Hematopoietic multipotent progenitor cell (in vitro differentiated cells): ENCODE data around the gene ADO. TPM values are rescaled to one million over a fixed set of nuclear protein-coding genes. Genes with fewer than 3 reads are reported as not detected.

Source experiments
- DNase-seq, 3 donors: peaks; one replicate each; pipeline ENCODE4 v3.0.0-alpha.2; 2011 to 2015; ENCODE audit warnings: low read depth in 2 of 3, low spot score in 2 of 3
- total RNA-seq: library from RNA; depleted of rRNA; stranded (reverse); fragments of >200 nt; gene quantifications from one replicate; pipeline ENCODE4 v1.2.3, GENCODE V29; 2012

The ADO gene
- total RNA-seq, 1 donor: 16.4 TPM

DNA sequence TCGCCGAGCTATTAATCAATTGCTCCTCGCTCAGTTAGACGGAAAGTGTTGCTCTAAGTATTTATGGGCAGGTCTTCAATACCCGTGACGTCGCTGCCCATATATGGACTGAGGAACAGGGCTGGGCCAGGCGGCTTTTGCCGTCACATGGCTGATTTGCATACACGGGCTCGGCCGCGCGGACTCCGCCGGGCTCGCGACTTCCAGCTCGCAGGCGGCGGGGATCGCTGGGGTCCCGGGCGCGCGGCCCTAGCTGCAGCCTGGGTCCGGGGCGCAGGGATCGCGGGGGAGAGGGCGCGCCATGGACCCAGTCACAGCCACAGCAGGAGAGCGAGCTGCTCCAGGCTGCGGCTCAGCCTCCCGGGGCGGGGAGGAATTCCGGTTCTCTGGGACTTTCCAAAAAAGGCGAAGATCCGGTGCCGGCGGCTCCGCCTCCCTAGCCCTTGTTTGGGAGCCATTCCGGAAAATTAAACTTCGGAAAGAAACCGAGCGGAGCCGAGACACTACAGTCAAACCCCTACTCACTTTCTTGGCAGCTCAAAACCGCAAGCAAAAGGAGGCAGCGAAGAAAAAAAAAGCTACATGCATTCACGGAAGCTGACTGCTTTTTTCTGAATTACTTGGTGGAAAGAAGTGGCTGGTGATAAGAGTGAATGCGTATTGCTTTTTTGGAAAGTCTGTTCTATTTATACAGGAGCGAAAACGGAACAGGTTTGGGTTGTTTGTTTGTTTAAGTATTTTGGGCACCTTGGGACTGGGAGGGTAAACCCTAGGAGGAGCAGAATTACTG is 12.0 kb downstream of the ADO start, which contains the start of gene EGR2:
Gene EGR2, minus strand, starts transcription at position 36 of the 790 bp plus-strand sequence. CDS start 337 bp downstream, outside the sequence.
- peak; percentile 93 to 98 (median 95) for DNase-seq

- peak in 1 of 3 donors; percentile 38 for DNase-seq
These were observed 12.7 kb downstream of the ADO start for GRCh38 chr10:62817121-62817765.

- peak; percentile 59 to 73 (median 67) for DNase-seq
These were observed 13.4 kb downstream of the ADO start for GRCh38 chr10:62817766-62818425.

DNA sequence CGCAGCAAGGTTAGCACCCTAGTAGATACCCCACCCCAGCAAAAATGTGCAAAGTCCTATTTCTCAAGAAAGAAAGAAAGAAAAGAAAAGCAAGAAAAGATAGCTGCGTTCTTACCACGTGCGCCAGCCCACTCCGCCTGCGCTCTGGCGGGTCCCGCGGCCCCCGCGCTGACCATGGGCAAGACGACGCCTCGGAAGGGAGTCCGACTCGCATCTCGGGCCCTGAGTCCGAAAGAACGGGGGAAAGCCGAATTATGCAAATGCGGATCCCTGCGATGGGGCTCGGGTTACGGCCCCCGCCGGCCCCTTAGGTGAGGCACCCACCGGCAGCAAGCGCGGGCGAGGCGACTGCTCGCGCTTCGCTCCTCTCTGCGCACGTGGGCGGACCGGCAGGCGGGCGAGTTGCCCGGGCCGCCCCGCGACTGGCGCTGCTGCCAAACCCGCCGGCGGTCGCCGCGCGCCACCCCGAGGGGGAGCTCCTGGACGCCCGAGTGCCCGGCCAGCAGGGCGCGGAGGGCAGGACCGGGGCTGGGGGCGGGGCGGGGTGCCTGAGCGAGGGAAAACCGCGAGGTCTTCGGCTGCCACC is 14.0 kb downstream of the ADO start:
- peak in 2 of 3 donors; percentile 48 to 56 for DNase-seq

GRCh38 chr10:62819141-62819920 is 14.8 kb downstream of the ADO start:
- DNase-seq: no peak

GRCh38 chr10:62820586-62820985 is 16.1 kb downstream of the ADO start:
- no peak for DNase-seq

DNA sequence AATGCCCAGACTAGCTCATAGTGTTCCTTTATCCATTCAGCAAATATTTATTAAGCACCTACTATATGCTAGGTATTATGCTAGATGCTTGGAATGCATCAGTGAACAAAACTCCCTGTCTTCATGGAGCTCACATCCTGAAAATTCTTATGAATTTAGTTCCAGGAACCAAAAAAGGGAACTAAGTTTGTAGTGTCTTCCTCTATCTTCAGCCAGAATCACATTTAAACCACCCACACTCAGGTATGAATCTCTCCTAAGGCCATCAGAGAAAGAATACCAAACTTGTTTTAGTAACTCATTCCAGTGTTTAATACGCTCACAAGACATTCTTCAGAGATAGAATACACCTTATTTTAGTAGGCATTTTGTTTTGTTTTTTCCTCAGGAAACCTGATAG is 21.8 kb downstream of the ADO start:
- no peak for DNase-seq

DNA sequence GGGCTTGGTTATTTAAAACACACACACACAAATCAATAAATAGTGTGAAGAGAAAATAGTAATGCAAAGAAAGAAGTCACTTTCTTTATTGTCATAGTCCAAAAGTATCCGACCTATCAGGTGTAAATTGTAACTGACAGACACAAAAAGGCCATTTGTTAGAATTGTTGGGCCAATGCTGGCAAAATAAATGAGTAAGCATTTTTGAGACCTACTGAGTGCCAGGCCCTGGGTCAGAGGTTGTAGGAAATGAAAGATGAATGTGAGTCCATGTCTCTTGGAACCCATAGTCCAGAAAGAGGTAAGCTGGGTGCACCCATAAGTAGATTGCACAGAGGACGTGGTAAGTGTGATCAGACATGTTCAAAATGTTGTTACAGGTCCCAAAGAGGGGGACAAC is 25.1 kb downstream of the ADO start:
- no peak for DNase-seq

GRCh38 chr10:62830679-62831078 is 26.2 kb downstream of the ADO start:
- DNase-seq: no peak

DNA sequence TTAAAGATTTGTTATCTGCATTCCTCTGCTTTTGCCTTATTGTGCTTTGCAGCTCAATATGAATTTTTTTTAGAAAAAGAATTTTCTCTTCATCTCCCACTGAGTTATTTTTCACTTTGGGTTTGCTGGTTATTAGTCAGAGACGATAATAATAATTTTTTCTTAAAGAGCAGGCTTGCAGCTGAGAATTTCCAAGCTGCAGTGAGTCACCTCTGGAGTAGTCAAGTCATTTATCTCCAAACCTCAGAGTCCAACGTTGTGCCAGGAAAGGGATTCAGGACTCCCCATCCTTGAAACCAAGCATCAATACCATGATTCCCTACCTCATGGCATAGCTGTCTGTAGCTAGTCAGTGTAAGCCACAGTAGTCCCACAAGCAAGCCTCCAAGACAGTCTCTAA is 26.8 kb downstream of the ADO start:
- no peak for DNase-seq

DNA sequence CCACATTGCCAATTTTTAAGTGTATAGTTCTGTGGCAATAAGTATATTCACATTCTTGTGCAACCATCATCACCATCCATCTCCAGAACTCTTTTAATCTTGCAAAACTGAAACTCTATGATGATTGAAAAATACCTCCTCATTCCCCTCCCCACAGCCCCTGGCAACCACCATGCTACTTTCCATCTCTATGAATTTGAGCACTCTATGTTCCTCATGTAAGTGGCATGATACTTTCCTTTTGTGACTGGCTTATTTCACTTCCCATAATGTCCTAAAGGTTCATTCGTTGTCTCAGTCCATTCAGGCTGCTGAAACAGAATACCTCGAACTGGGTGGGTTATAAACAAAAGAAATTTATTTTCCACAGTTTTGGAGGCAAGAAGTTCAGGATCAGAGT is 35.1 kb downstream of the ADO start:
- DNase-seq: no peak

DNA sequence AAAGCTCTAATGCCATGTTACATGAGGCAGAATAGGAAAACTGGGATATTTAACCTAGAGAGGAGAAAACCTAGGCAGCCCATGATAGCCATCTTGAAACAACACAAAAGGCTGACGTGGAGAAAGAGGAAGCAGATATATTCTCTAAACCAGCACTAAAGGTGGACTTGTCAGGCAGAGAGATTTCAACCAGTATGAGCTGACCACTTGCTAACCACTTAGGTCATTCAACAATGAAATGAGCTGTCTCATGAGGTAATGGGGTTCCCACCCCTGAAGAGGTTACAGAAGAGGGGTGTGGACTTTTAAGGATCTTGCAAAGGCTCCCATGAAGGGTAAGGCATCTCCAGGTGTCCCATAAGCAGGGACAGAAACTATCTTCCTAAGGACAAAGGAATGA is 38.5 kb downstream of the ADO start:
- DNase-seq: no peak

- DNase-seq: no peak
These were observed 39.1 kb downstream of the ADO start for GRCh38 chr10:62843600-62843999.

DNA sequence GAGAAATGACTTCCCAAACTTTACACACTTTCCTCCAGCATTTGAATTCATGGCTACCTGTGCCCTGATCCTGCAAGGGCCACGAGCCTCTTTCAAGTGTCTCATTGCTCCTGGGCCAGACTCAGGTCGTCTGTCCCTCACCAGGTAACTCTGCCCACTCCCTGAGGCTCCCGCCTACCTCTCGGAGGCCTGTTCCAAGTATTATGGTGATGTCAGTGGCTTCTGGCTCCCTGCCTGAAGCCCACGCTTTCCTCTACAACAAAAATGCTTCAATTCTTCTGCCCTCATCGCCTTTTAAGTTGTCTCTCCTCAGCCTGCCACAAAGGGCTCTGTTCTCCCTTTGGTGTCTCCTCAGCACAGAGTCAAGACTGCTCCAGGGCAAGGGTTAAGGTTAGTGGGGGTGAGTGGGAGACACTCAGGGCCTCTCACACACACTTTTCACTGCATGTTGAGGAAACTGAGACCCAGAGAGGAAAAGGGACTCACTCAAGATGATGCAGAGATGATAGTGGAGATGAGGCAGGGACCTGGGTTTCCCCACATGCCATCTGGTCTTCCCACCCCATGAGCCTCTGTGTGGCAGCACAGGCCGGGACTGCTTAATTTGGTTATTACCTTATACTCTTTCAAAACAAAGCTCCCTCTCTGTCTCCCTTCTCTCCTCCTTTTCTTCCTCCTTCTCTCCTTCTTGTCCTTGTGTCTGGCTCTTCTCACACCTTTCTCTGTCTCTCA is 39.9 kb downstream of the ADO start:
- DNase-seq: no peak

DNA sequence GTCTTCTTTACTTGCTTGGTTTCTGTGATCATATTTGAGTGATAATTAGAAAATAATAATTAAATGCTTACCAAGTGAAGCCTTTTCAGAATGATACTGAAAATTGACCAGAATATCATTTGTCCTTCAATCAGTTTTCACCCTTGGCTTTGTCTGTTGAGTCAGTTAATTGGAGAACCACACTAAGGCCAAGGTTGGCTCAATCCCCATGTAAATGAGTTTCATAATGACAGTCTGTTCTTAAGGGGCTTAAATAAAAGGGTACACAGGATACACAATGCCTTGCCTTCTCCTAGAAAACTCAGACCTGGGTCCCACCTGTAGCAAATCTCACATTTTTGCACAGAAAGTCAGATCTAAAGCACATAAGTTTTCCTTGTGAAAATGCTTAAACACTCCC is 42.9 kb downstream of the ADO start:
- no peak for DNase-seq

- DNase-seq: peak in 2 of 3 donors; percentile 41 to 76
These were observed 46.1 kb downstream of the ADO start for GRCh38 chr10:62850646-62851045.

DNA sequence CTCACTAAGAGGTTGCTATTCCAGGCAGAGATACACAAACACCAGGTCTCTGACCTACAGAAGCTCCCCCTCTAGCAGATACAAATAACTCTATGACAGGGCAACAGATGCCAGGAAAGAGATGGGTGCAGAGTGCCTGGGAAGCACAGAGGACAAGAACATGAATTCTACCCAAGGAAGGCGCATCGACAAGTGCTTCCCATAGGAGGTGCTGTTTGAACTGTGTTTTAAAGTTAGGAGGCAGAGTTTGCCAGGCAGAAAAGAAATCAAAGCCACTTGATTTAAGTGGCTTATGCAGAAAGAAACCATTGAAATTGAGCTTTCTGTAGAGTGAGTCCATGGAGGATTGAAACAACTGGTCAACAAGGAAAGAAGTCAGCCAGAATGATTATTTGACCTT is 46.9 kb downstream of the ADO start:
- DNase-seq: peak in 1 of 3 donors; percentile 40

DNA sequence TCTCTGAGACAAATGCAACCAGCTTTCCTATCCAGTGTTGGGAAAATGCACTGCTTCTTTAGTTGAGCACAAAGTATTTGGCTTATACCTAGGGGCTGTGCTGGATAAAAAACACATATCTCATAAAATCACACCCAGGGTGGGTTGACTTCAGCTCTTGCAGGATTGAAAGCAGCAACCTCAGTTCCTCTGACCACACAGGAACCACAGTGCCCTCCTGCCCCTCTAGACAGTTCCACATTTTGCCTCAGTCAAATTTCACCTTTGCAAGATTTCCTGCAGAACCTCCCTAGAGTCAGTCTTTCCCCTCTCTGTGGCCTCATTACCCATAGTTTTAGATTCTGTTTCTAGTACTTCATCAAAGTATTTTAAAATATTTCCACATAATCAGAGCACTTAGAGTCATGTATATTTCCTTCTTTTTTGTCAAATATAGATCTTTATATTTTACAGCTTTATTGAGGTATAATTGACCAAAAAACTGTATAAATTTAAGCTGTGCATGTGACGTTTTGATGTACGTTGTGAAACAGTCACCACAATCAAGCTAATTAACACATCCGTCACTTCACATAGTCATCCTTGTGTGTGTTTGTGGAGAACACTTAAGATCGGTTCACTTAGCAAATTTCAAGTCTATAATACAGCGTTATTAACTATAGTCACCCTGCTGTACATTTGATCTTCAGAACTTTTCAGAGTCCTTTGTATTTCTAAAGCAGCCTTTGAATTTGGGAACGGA is 48.6 kb downstream of the ADO start:
- DNase-seq: peak in 2 of 3 donors; percentile 39 to 62

DNA sequence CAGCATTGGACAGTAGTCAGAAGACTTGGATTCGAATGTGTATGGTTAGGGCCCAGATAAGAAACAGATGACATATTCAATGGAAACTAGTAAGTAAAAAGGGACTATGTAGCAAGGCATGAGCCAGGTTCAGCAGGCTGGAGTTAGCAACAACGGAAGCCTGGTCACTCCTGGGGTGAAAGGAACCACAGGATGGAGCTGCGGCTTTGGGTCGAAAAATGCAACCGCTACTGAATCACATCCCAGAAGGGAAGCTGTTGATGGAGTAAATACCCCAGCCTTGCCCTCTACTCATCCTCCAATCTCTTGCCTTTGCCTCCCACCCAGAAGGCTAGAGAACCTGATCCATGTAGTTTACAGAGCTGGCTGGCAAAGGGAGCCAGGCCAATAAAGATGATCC is 49.2 kb downstream of the ADO start:
- peak in 2 of 3 donors; percentile 55 to 64 for DNase-seq
